Activated gamma-delta T cell (primary cell): Measurements from ENCODE around the gene SMDT1.
"Not testable (repeated sequence)": the region's sequence is repeated elsewhere in the genome, so short reads cannot be mapped to it uniquely, and the experiment has no call there.

Experiments
- DNase-seq: peaks from one replicate; lab custom pipeline; 2025; lab: John Stamatoyannopoulos, UW

Gene SMDT1

GRCh38 chr22:42111798-42112197 is 32.3 kb downstream of the SMDT1 start:
- no peak for DNase-seq

- DNase-seq: not testable (repeated sequence)
Measured at GRCh38 chr22:42112793-42113192, 33.3 kb downstream of the SMDT1 start.

DNA sequence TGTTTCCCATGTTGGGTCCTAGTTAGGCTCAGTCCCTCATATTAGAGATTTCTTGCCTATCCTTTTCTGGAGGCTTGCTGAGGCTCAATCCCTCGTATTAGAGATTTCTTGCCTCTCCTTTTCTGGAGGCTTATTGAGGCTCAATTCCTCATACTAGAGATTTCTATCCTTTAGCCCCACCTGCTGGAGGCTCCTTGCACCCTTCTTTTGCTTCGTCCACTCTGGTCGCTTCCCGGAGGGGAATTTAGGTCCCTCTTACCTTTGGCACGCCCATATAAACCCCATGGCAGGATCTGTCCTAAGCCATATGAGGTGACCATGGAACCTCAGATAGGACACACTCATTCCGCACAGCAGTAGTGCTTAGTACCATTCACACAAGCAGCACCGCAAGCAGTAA is 35.2 kb downstream of the SMDT1 start:
- no peak for DNase-seq

DNA sequence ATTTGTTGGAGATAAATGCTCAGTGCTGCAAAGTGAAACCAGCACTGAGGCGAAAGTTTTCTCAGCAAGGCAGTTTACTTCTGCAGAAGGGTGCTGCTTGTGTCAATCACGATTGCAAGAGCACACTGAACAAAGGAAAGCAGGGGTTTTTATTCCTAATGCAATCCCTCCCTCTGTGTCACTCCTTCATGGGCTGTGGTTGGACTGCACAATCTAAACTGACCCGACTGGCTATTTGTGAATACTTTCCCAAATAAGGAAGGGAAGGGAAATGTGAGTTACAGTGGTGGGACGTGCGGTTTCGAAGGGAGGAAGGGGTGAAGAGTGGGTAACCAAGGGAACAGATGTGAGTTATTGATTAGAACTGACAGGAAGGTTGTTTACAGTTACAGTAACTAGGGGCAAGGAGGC is 35.9 kb downstream of the SMDT1 start:
- DNase-seq: not testable (repeated sequence)

DNA sequence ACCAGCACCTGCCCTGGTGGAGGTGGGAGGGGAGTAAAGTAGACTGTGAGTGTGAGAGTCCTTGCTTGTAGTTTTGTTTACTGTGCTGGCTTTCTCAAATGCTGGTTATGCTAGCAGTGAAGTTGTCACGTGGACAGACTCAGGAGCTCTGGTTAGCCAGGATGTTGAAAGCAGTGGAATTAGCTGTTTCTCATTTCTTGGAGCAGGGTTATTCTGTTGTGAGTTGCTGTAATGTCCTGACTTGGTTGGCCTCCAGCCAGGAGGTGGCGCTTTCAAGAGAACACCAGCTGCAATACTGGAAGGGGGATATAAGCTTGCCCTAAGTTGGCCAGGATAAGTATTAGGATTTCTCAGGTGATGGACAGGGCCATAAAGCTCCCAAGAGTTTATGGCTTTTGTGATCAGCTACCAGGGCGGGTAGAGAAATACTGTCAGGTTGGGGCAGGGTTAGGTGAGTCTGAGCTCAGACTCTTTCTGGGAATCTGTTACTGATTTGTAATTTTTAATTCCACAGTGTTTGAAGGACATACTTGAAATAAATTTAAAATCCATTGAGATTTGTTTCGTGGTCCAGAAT is 37.4 kb downstream of the SMDT1 start:
- no peak for DNase-seq

DNA sequence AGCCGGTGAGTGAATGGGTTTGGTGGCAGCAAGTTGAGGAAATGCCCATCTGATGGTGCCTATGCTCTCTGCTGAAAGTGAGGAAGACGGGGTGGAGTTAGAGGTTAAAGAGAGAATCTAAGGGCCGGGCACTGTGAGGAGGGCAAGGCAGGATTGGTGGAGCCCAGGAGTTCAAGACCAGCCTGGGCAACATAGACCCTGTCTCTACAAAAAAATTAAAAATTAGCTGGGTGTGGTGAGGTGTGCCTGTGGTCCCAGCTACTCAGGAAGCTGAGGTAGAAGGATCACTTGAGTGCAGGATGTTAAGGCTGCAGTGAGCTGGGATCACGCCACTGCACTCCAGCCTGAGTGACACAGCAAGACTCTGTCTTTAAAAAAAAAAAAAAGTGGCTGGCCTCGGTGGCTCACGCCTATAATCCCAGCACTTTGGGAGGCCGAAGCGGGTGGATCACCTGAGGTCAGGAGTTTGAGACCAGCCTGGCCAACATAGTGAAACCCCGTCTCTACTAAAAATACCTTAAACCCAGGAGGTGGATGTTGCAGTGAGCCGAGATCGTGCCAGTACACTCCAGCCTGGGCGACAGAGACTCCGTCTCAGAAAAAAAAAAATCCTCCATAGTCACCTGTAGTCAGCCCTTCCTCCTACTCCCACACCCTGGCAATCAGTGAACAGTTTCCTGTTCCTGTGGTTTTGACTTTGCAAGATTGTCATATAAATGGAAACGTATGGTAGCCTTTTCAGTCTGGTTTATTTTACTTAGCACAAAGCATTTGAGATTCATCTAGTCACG is 40.9 kb downstream of the SMDT1 start:
- not testable (repeated sequence) for DNase-seq

- DNase-seq: not testable (repeated sequence)
Measured at GRCh38 chr22:42123529-42123928, 44.0 kb downstream of the SMDT1 start.

DNA sequence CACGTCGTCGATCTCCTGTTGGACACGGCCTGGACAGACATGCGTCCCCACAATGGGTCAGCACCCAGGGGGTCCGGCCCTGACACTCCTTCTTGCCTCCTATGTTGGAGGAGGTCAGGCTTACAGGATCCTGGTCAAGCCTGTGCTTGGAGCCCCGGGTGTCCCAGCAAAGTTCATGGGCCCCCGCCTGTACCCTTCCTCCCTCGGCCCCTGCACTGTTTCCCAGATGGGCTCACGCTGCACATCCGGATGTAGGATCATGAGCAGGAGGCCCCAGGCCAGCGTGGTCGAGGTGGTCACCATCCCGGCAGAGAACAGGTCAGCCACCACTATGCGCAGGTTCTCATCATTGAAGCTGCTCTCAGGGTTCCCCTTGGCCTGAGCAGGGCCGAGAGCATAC is 48.1 kb downstream of the SMDT1 start:
- DNase-seq: no peak

GRCh38 chr22:42128007-42128406 is 48.5 kb downstream of the SMDT1 start:
- not testable (repeated sequence) for DNase-seq

DNA sequence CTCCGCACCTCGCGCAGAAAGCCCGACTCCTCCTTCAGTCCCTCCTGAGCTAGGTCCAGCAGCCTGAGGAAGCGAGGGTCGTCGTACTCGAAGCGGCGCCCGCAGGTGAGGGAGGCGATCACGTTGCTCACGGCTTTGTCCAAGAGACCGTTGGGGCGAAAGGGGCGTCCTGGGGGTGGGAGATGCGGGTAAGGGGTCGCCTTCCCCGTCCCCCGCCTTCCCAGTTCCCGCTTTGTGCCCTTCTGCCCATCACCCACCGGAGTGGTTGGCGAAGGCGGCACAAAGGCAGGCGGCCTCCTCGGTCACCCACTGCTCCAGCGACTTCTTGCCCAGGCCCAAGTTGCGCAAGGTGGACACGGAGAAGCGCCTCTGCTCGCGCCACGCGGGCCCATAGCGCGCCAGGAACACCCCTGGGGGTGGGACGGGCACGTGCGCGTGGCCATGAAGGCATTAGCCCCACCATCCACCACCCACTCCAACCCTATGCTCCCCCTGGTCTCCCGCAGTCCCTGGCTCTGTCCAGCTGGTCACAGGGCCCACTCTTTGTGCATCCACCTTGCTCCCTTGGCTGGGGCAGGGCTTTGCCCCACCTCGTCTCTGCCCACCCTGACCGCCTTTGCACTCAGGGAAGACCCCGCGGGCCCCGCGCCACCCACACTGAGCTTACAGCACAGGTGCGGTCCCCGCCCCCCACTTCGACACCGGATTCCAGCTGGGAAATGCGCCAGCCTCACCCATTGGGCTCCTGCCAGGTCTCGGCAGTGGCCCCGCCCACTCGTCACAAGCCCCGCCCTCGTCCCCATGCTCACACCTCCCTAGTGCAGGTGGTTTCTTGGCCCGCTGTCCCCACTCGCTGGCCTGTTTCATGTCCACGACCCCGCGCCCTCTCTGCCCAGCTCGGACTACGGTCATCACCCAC is 49.5 kb downstream of the SMDT1 start:
- DNase-seq: not testable (repeated sequence)

GRCh38 chr22:42130182-42130581 is 50.7 kb downstream of the SMDT1 start:
- DNase-seq: not testable (repeated sequence)

DNA sequence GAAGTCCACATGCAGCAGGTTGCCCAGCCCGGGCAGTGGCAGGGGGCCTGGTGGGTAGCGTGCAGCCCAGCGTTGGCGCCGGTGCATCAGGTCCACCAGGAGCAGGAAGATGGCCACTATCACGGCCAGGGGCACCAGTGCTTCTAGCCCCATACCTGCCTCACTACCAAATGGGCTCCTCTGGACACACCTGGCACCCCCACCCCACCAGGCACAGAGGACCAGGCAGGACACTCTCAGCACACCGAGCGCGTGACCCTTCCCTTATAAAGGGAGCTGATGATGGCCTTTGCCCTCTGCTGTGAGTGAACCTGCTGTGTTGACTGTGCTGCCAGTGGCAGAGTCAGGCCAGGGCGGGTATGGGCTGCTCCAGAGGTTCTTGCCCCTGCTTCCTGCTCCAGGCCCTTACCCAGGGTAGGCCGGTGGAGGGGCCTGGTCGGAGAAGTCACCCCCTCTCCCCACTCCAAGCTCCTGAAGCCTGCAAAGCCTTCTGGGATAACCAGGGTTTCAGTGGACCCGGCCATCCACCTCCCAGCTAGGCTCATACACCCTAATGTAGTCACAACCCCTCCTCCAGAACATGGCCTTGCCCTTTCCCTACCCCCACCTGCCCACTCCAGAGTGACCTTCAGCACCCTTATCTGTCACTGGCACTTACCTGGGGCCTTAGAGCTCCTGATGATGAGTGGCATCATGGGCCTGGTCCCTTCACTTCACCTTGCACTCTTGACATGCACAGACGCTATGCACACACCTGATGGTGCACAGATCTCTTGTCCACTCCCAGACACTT is 51.3 kb downstream of the SMDT1 start, which contains the start of gene CYP2D6:
Gene CYP2D6, minus strand, starts transcription at position 172 of the 793 bp plus-strand sequence. Its CDS starts 19 bp downstream, at position 153.
- not testable (repeated sequence) for DNase-seq

DNA sequence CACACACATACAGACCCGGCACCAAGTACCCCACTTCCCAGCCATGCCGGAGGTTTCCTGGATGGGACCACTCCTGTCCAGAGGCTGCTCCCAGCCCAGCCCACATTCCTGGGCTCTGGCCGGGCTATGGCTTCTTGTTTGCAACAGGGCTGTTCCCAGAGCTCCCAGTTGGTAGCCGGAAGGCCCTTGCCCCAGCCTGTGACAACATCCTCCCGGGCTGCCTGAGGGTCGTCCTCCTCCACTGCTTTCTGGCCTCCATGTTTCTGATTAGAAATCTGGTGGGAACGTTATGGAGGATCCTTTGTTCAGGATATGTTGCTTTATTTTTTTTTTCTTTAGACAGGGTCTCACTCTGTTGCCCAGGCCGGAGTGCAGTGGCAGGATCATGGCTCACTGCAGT is 52.1 kb downstream of the SMDT1 start:
- DNase-seq: no peak

- no peak for DNase-seq
Measured at GRCh38 chr22:42132457-42132856, 53.0 kb downstream of the SMDT1 start.
